ENCODE measurements around the gene TMEM182. TPM values are rescaled to one million over a fixed set of nuclear protein-coding genes. Genes with fewer than 3 reads are reported as not detected.
A peak's percentile ranks its signal among the peaks of the same experiment; 100 is the strongest.

TMEM182 gene
- total and polyA plus RNA-seq, 4 donors: 4.0 to 8.7 (median 7.0) TPM

GRCh38 chr2:102843764-102844443, 82.1 kb downstream of the TMEM182 start:
- DNase-seq (ENCODE audit: low read depth in 4 of 6, low spot score in 6 of 6): peak in 2 of 6 donors; percentile 28 to 55
- H3K4me1 ChIP-seq (ENCODE audit: control insufficient read depth, insufficient read depth, low read length): peaks cover 12% of the 10 kb centered on the region
- H3K4me3 ChIP-seq (ENCODE audit: low read depth, low read length): no peak overlapping the region
- H3K36me3 ChIP-seq (ENCODE audit: control insufficient read depth, insufficient read depth, low read length): no peaks in the 10 kb centered on the region
- 33% methylated on average over 4 of the region's 4 CpGs for WGBS (ENCODE audit: insufficient coverage)
- no peaks in the 10 kb centered on the region for H3K9me3 ChIP-seq (ENCODE audit: control insufficient read depth, insufficient read depth, low read length)
- H3K27me3 ChIP-seq (ENCODE audit: control insufficient read depth, insufficient read depth, low read length): no peaks in the 10 kb centered on the region
- H3K27ac ChIP-seq (ENCODE audit: low read depth, low read length): no peak overlapping the region

- Histone ChIP-seq H3K27me3 (ENCODE audit: control insufficient read depth, insufficient read depth, low read length) (no peaks in the 10 kb centered on the region), H3K36me3 (ENCODE audit: control insufficient read depth, insufficient read depth, low read length) (no peaks in the 10 kb centered on the region), H3K9me3 (ENCODE audit: control insufficient read depth, insufficient read depth, low read length) (no peaks in the 10 kb centered on the region), H3K4me1 (ENCODE audit: control insufficient read depth, insufficient read depth, low read length) (peaks cover 12% of the 10 kb centered on the region), H3K4me3 (ENCODE audit: low read depth, low read length) (no peak overlapping the region), H3K27ac (ENCODE audit: low read depth, low read length) (no peak overlapping the region)
- WGBS (ENCODE audit: insufficient coverage): 100% methylated on average over 1 of the region's 3 CpGs
- no peak for DNase-seq (ENCODE audit: low read depth in 4 of 6, low spot score in 6 of 6)
Measured at GRCh38 chr2:102844911-102845310, 83.1 kb downstream of the TMEM182 start.

GRCh38 chr2:102848366-102848839, 86.6 kb downstream of the TMEM182 start:
- 1% methylated on average over 12 of the region's 12 CpGs for WGBS (ENCODE audit: insufficient coverage)
- no peak overlapping the region for H3K27ac ChIP-seq (ENCODE audit: low read depth, low read length)
- no peaks in the 10 kb centered on the region for H3K36me3 ChIP-seq (ENCODE audit: control insufficient read depth, insufficient read depth, low read length)
- H3K9me3 ChIP-seq (ENCODE audit: control insufficient read depth, insufficient read depth, low read length): no peaks in the 10 kb centered on the region
- DNase-seq (ENCODE audit: low read depth in 4 of 6, low spot score in 6 of 6): peak; percentile 31 to 96 (median 78)
- H3K27me3 ChIP-seq (ENCODE audit: control insufficient read depth, insufficient read depth, low read length): no peaks in the 10 kb centered on the region
- H3K4me3 ChIP-seq (ENCODE audit: low read depth, low read length): peak overlapping the region; percentile 49
- peaks cover 12% of the 10 kb centered on the region for H3K4me1 ChIP-seq (ENCODE audit: control insufficient read depth, insufficient read depth, low read length)

GRCh38 chr2:102850888-102851287, 89.1 kb downstream of the TMEM182 start:
- H3K4me1 ChIP-seq (ENCODE audit: control insufficient read depth, insufficient read depth, low read length): peaks cover 5% of the 10 kb centered on the region
- DNase-seq (ENCODE audit: low read depth in 4 of 6, low spot score in 6 of 6): no peak
- no peak overlapping the region for H3K27ac ChIP-seq (ENCODE audit: low read depth, low read length)
- no peak overlapping the region for H3K4me3 ChIP-seq (ENCODE audit: low read depth, low read length)
- H3K9me3 ChIP-seq (ENCODE audit: control insufficient read depth, insufficient read depth, low read length): no peaks in the 10 kb centered on the region
- H3K36me3 ChIP-seq (ENCODE audit: control insufficient read depth, insufficient read depth, low read length): no peaks in the 10 kb centered on the region
- H3K27me3 ChIP-seq (ENCODE audit: control insufficient read depth, insufficient read depth, low read length): no peaks in the 10 kb centered on the region
- 80% methylated on average over 4 of the region's 6 CpGs for WGBS (ENCODE audit: insufficient coverage)

GRCh38 chr2:102852867-102853266, 91.0 kb downstream of the TMEM182 start:
- 100% methylated on average over 1 of the region's 3 CpGs for WGBS (ENCODE audit: insufficient coverage)
- Histone ChIP-seq H3K9me3 (ENCODE audit: control insufficient read depth, insufficient read depth, low read length) (no peaks in the 10 kb centered on the region), H3K36me3 (ENCODE audit: control insufficient read depth, insufficient read depth, low read length) (no peaks in the 10 kb centered on the region), H3K27ac (ENCODE audit: low read depth, low read length) (no peak overlapping the region), H3K4me3 (ENCODE audit: low read depth, low read length) (no peak overlapping the region), H3K4me1 (ENCODE audit: control insufficient read depth, insufficient read depth, low read length) (peaks cover 5% of the 10 kb centered on the region), H3K27me3 (ENCODE audit: control insufficient read depth, insufficient read depth, low read length) (no peaks in the 10 kb centered on the region)
- no peak for DNase-seq (ENCODE audit: low read depth in 4 of 6, low spot score in 6 of 6)

Other genes starting within 250 kb of the TMEM182 start
- 1 to 10 TPM; 1.0 to 1.9 TPM for gene SLC9A2, start 142.5 kb upstream of the TMEM182 start, total RNA-seq
- gene SLC9A2, start 142.5 kb upstream of the TMEM182 start, polyA plus RNA-seq (ENCODE audit: insufficient read length in 2 of 2): 1 to 10 TPM; 1.2 to 1.5 TPM